Superior temporal gyrus (tissue), 1 donor: ENCODE data around the gene ACSL4.

ENCODE experiments used
- DNase-seq: peaks from one replicate; pipeline ENCODE4 v3.0.0-alpha.2; 2016; ENCODE audit errors: extremely low spot score

ACSL4 gene

GRCh38 chrX:109600237-109600651, 132.8 kb downstream of the ACSL4 start:
- peak; percentile 17 for DNase-seq

- no peak for DNase-seq
These were observed 137.0 kb downstream of the ACSL4 start for GRCh38 chrX:109596015-109596414.
